HUES48 (cell line): ENCODE measurements around the gene PLEKHB2.

Source experiments
- H3K27ac ChIP-seq: one replicate; pipeline ENCODE4 v1.7.0; 2013; ENCODE audit warnings: low read depth, low read length, inconsistent platforms
- H3K27me3 ChIP-seq: 2 replicates; pipeline ENCODE4 v1.6.1; 2013; ENCODE audit warnings: mild to moderate bottlenecking, low read length; ENCODE audit not compliant: control insufficient read depth, insufficient read depth
- H3K36me3 ChIP-seq: 2 replicates; pipeline ENCODE4 v1.6.1; 2013; ENCODE audit warnings: low read length; ENCODE audit not compliant: control insufficient read depth, insufficient read depth
- H3K4me1 ChIP-seq: 2 replicates; pipeline ENCODE4 v1.6.1; 2013; ENCODE audit warnings: mild to moderate bottlenecking, low read length; ENCODE audit not compliant: control insufficient read depth, insufficient read depth
- H3K4me3 ChIP-seq: 2 replicates; pipeline ENCODE4 v1.5.1; 2013; ENCODE audit warnings: mild to moderate bottlenecking, low read depth, low read length
- H3K9ac ChIP-seq: 2 replicates; pipeline ENCODE4 v1.6.1; 2013; ENCODE audit warnings: mild to moderate bottlenecking, low read depth, low read length, moderate library complexity
- H3K9me3 ChIP-seq: 2 replicates; pipeline ENCODE4 v1.6.1; 2013; ENCODE audit warnings: low read length; ENCODE audit not compliant: control insufficient read depth, insufficient read depth

The PLEKHB2 gene

GRCh38 chr2:131122496-131122895 lies 17.4 kb downstream of the PLEKHB2 start:
- H3K36me3 ChIP-seq = peaks cover 38% of the 10 kb centered on the region

GRCh38 chr2:131123192-131123591 lies 18.1 kb downstream of the PLEKHB2 start:
- Histone ChIP-seq H3K27me3 (no peaks in the 10 kb centered on the region), H3K36me3 (peaks cover 45% of the 10 kb centered on the region)

More at GRCh38 chr2:131122496-131122895, 17.4 kb downstream of the PLEKHB2 start:
- H3K4me1 ChIP-seq = no peaks in the 10 kb centered on the region
- no peak overlapping the region for H3K27ac ChIP-seq
- H3K27me3 ChIP-seq = no peaks in the 10 kb centered on the region
- no peak overlapping the region for H3K4me3 ChIP-seq
- no peak overlapping the region for H3K9ac ChIP-seq
- no peaks in the 10 kb centered on the region for H3K9me3 ChIP-seq

GRCh38 chr2:131125195-131125757 lies 20.1 kb downstream of the PLEKHB2 start:
- Histone ChIP-seq H3K9ac (no peak overlapping the region), H3K36me3 (peaks cover 60% of the 10 kb centered on the region), H3K27me3 (no peaks in the 10 kb centered on the region), H3K9me3 (no peaks in the 10 kb centered on the region), H3K4me1 (no peaks in the 10 kb centered on the region), H3K27ac (no peak overlapping the region), H3K4me3 (no peak overlapping the region)

More at GRCh38 chr2:131123192-131123591, 18.1 kb downstream of the PLEKHB2 start:
- no peaks in the 10 kb centered on the region for H3K9me3 ChIP-seq
- no peaks in the 10 kb centered on the region for H3K4me1 ChIP-seq
- no peak overlapping the region for H3K9ac ChIP-seq
- no peak overlapping the region for H3K4me3 ChIP-seq
- H3K27ac ChIP-seq = no peak overlapping the region

GRCh38 chr2:131126436-131126835 lies 21.3 kb downstream of the PLEKHB2 start:
- Histone ChIP-seq H3K9me3 (no peaks in the 10 kb centered on the region), H3K27me3 (no peaks in the 10 kb centered on the region), H3K36me3 (peaks cover 72% of the 10 kb centered on the region), H3K4me1 (no peaks in the 10 kb centered on the region), H3K27ac (no peak overlapping the region), H3K9ac (no peak overlapping the region), H3K4me3 (no peak overlapping the region)

- H3K4me1 ChIP-seq = no peaks in the 10 kb centered on the region
- H3K9ac ChIP-seq = no peak overlapping the region
- peaks cover 74% of the 10 kb centered on the region for H3K36me3 ChIP-seq
- H3K9me3 ChIP-seq = no peaks in the 10 kb centered on the region
- no peak overlapping the region for H3K4me3 ChIP-seq
- no peak overlapping the region for H3K27ac ChIP-seq
- no peaks in the 10 kb centered on the region for H3K27me3 ChIP-seq
Measured at GRCh38 chr2:131127076-131127475, 21.9 kb downstream of the PLEKHB2 start.

GRCh38 chr2:131127981-131128380 lies 22.8 kb downstream of the PLEKHB2 start:
- Histone ChIP-seq H3K4me3 (no peak overlapping the region), H3K9me3 (no peaks in the 10 kb centered on the region), H3K4me1 (no peaks in the 10 kb centered on the region), H3K27me3 (no peaks in the 10 kb centered on the region), H3K27ac (no peak overlapping the region), H3K36me3 (peaks cover 75% of the 10 kb centered on the region), H3K9ac (no peak overlapping the region)

GRCh38 chr2:131130298-131130596 lies 25.1 kb downstream of the PLEKHB2 start:
- H3K9me3 ChIP-seq = no peaks in the 10 kb centered on the region
- H3K4me3 ChIP-seq = no peak overlapping the region
- no peak overlapping the region for H3K9ac ChIP-seq
- no peaks in the 10 kb centered on the region for H3K27me3 ChIP-seq
- no peaks in the 10 kb centered on the region for H3K4me1 ChIP-seq
- H3K27ac ChIP-seq = no peak overlapping the region
- peaks cover 81% of the 10 kb centered on the region for H3K36me3 ChIP-seq

GRCh38 chr2:131132729-131133128 lies 27.6 kb downstream of the PLEKHB2 start:
- Histone ChIP-seq H3K27ac (no peak overlapping the region), H3K4me3 (no peak overlapping the region), H3K9ac (no peak overlapping the region), H3K27me3 (no peaks in the 10 kb centered on the region), H3K36me3 (peaks cover 63% of the 10 kb centered on the region), H3K9me3 (no peaks in the 10 kb centered on the region), H3K4me1 (no peaks in the 10 kb centered on the region)

GRCh38 chr2:131140581-131140980 lies 35.4 kb downstream of the PLEKHB2 start:
- H3K36me3 ChIP-seq = peaks cover 66% of the 10 kb centered on the region
- H3K9me3 ChIP-seq = no peaks in the 10 kb centered on the region
- no peak overlapping the region for H3K9ac ChIP-seq
- no peaks in the 10 kb centered on the region for H3K4me1 ChIP-seq
- H3K27me3 ChIP-seq = no peaks in the 10 kb centered on the region
- H3K27ac ChIP-seq = no peak overlapping the region
- H3K4me3 ChIP-seq = no peak overlapping the region

- Histone ChIP-seq H3K27me3 (no peaks in the 10 kb centered on the region), H3K9me3 (no peaks in the 10 kb centered on the region), H3K27ac (no peak overlapping the region), H3K4me1 (no peaks in the 10 kb centered on the region), H3K36me3 (peaks cover 79% of the 10 kb centered on the region), H3K4me3 (no peak overlapping the region), H3K9ac (no peak overlapping the region)
Measured at GRCh38 chr2:131142849-131143248, 37.7 kb downstream of the PLEKHB2 start.

GRCh38 chr2:131143803-131144202 lies 38.7 kb downstream of the PLEKHB2 start:
- Histone ChIP-seq H3K36me3 (peaks cover 86% of the 10 kb centered on the region), H3K9me3 (no peaks in the 10 kb centered on the region), H3K4me1 (no peaks in the 10 kb centered on the region), H3K4me3 (no peak overlapping the region), H3K27me3 (no peaks in the 10 kb centered on the region), H3K9ac (no peak overlapping the region), H3K27ac (no peak overlapping the region)

- Histone ChIP-seq H3K4me3 (no peak overlapping the region), H3K36me3 (peaks cover 87% of the 10 kb centered on the region), H3K27me3 (no peaks in the 10 kb centered on the region), H3K27ac (no peak overlapping the region), H3K9me3 (no peaks in the 10 kb centered on the region), H3K9ac (no peak overlapping the region), H3K4me1 (no peaks in the 10 kb centered on the region)
Measured at GRCh38 chr2:131145040-131145439, 39.9 kb downstream of the PLEKHB2 start.
